SU-DHL-6 (cell line): ENCODE data around the gene NABP1.

Experiments
- CTCF ChIP-seq: fragments of 200-600 bp; sonication (generic); IDR thresholded peaks from one replicate; pipeline ENCODE4 v1.5.1; 2017; ENCODE audit warnings: antibody characterized with exemption, mild to moderate bottlenecking, low read length, moderate library complexity; ENCODE audit not compliant: insufficient read depth, poor library complexity, severe bottlenecking
- EZH2phosphoT487 ChIP-seq: fragments of 200-600 bp; sonication (generic), shearing (Covaris generic); conservative IDR thresholded peaks from 2 replicates; pipeline ENCODE4 v1.6.1; 2018; ENCODE audit warnings: mild to moderate bottlenecking, antibody characterized with exemption, low read length, moderate library complexity, mixed read lengths

- no peak for TF ChIP-seq CTCF
- no peak for TF ChIP-seq EZH2phosphoT487
Measured at GRCh38 chr2:191690327-191690726, 12.4 kb downstream of the NABP1 start.
